Bronchial smooth muscle cell (primary cell): ENCODE measurements around the gene PLD3. TPM values are rescaled to one million over a fixed set of nuclear protein-coding genes. Genes with fewer than 3 reads are reported as not detected.

ENCODE experiments used
- total RNA-seq: library from RNA; depleted of rRNA; stranded (reverse); fragments of >200 nt; gene quantifications from 2 replicates; pipeline ENCODE4 v1.2.1, GENCODE V29; 2014

The PLD3 gene
- 165 and 192 TPM in 2 replicates for total RNA-seq

DNA sequence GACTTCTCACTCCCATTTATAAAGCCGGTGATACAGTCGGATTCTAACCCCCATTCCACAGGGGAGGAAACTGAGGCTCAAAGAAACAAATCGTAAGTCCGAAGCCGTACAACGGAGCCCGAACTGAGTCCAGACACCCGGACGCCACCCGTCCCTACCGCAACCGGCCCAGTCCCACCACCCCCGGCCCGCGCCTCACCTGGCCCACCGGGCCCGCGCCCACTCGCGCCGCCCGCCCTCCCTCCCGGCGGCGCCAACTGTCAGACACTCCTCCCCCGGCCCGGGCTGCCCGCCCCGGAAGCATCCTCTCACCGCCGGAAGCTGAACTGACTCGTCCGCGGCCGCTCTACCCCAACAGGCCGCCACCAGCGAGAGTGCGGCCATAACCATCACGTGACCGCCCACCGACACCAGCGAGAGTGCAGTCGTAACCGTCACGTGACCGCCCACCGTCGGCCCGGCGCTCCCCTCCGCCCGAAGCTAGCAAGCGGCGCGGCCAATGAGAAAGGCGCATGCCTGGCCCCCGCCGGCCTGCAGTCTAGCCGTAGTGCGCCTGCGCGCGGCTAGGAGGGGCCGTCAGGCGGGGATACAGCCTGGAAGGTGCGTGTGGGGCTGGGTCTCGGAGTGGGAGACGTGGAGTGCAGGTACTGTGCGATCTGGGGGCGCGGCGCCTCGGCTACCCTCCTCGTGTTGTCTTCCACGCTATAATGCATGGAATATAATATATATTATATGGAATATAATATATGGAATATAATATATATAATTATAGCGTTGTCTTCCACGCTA is at the start of gene PLD3, which contains the start of gene C19orf47:
Gene PLD3, plus strand, starts transcription at position 571 of the 789 bp plus-strand sequence. CDS start 17,789 bp downstream, outside the sequence.
Gene C19orf47, minus strand, starts transcription at position 273 of the 789 bp plus-strand sequence. CDS start 6,540 bp downstream, outside the sequence.

DNA sequence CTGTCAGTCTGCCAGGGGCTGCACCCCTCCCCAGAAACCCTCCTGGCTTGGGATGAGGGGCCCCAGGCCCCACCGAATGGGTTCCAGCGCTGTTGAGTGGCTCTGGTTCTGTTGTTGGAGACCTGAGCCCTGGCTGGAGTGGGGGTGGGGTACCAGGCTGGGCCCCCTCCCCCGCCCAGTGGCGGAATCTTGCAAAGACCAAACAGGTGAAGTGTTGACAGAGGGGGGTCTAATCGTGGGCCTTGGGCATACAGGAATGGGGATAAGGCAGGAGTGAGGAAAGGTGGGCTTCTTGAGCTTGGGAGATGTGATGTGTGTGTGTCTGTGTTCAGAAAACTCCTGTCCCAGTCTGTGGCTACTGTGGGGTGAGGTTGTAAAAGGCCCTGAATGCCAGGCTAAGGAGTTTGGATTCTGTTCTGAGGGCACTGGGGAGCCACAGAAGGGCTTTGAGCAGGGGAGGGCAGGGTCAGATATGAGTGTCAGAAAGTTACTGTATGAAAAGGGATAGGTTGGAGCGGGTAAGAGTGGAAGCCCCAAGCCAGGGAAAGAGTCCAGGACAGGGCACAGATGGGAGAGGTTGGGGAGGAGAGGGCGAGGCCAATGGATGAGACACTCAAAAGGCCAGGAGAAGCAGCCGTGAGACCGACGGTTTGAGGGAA is 41.7 kb downstream of the PLD3 start, which contains the start of gene HIPK4:
Gene HIPK4, minus strand, starts transcription at position 98 of the 659 bp plus-strand sequence. CDS start 279 bp downstream, outside the sequence.

GRCh38 chr19:40413291-40413845 is 64.9 kb downstream of the PLD3 start, which contains the start of gene PRX:
Gene PRX (minus strand): TSS chr19:40413378. CDS start chr19:40407932, 5,446 bp downstream.

GRCh38 chr19:40425450-40426287 is 77.2 kb downstream of the PLD3 start, which contains the start of gene SERTAD1:
Gene SERTAD1 (minus strand): TSS chr19:40425992. CDS start chr19:40423546, 2,446 bp downstream.

Other genes with a start within 250 kb of the PLD3 start
- gene MAP3K10, start 157.3 kb upstream of the PLD3 start, total RNA-seq: 4.1 and 5.7 TPM in 2 replicates
- 0.17 TPM in 1 of 2 replicates, not detected in the other for gene TTC9B, start 130.3 kb upstream of the PLD3 start, total RNA-seq
- 0.17 and 0.32 TPM in 2 replicates for gene CCNP, start 122.0 kb upstream of the PLD3 start, total RNA-seq
- gene AKT2, start 63.4 kb upstream of the PLD3 start, total RNA-seq: 82.7 and 101 TPM in 2 replicates
- gene C19orf47, start 298 bp upstream of the PLD3 start, total RNA-seq: 3.9 and 4.8 TPM in 2 replicates
- 0.16 and 0.17 TPM in 2 replicates for gene HIPK4, start 41.5 kb downstream of the PLD3 start, total RNA-seq
- gene PRX, start 64.7 kb downstream of the PLD3 start, total RNA-seq: 1.9 and 2.2 TPM in 2 replicates
- gene SERTAD1, start 77.3 kb downstream of the PLD3 start, total RNA-seq: 19.5 and 27.6 TPM in 2 replicates
- 21.0 and 22.7 TPM in 2 replicates for gene SERTAD3, start 95.6 kb downstream of the PLD3 start, total RNA-seq
- 192 and 291 TPM in 2 replicates for gene BLVRB, start 117.0 kb downstream of the PLD3 start, total RNA-seq
- 11.4 and 11.7 TPM in 2 replicates for gene SPTBN4, start 118.3 kb downstream of the PLD3 start, total RNA-seq
- gene SHKBP1, start 228.2 kb downstream of the PLD3 start, total RNA-seq: 22.2 and 25.6 TPM in 2 replicates